ENCODE results near the gene ZSCAN21. TPM values are rescaled to one million over a fixed set of nuclear protein-coding genes. Genes with fewer than 3 reads are reported as not detected.
A peak's percentile ranks its signal among the peaks of the same experiment; 100 is the strongest.
"Not testable (repeated sequence)": the region's sequence is repeated elsewhere in the genome, so short reads cannot be mapped to it uniquely, and the experiment has no call there.

The ZSCAN21 gene
- total RNA-seq, 1 donor from 2014 or later, result 17.0 TPM

- Mint-ChIP-seq H3K9me3 (no peaks in the 10 kb centered on the region), H3K27me3 (ENCODE audit: low read depth) (peaks cover 9% of the 10 kb centered on the region), H3K4me1 (peaks cover 13% of the 10 kb centered on the region), H3K36me3 (no peaks in the 10 kb centered on the region), H3K4me3 (no peak overlapping the region), H3K27ac (no peak overlapping the region)
- TF ChIP-seq CTCF (IDR thresholded peaks at IDR 0.05; ENCODE audit: unreplicated experiment), result no peak
- DNase-seq (ENCODE audit: low spot score in 2 of 2, unreplicated experiment in 2 of 2), result no peak
These were observed 38.7 kb upstream of the ZSCAN21 start for GRCh38 chr7:100010901-100011300.

GRCh38 chr7:100011516-100011915, 38.1 kb upstream of the ZSCAN21 start:
- TF ChIP-seq CTCF (IDR thresholded peaks at IDR 0.05; ENCODE audit: unreplicated experiment), result no peak
- DNase-seq (ENCODE audit: low spot score in 2 of 2, unreplicated experiment in 2 of 2), result no peak
- peaks cover 9% of the 10 kb centered on the region for H3K27me3 Mint-ChIP-seq (ENCODE audit: low read depth)
- H3K4me3 Mint-ChIP-seq, result no peak overlapping the region
- no peaks in the 10 kb centered on the region for H3K36me3 Mint-ChIP-seq
- peaks cover 18% of the 10 kb centered on the region for H3K4me1 Mint-ChIP-seq
- H3K27ac Mint-ChIP-seq, result no peak overlapping the region
- no peaks in the 10 kb centered on the region for H3K9me3 Mint-ChIP-seq

GRCh38 chr7:100012385-100013327, 36.9 kb upstream of the ZSCAN21 start:
- not testable (repeated sequence) for H3K27ac Mint-ChIP-seq; H3K4me3 Mint-ChIP-seq; H3K9me3 Mint-ChIP-seq; H3K36me3 Mint-ChIP-seq; DNase-seq (ENCODE audit: low spot score in 2 of 2, unreplicated experiment in 2 of 2); H3K27me3 Mint-ChIP-seq (ENCODE audit: low read depth)
- peaks cover 28% of the 10 kb centered on the region for H3K4me1 Mint-ChIP-seq

GRCh38 chr7:100013328-100013676, 36.3 kb upstream of the ZSCAN21 start:
- DNase-seq (ENCODE audit: low spot score in 2 of 2, unreplicated experiment in 2 of 2), result no peak
- no peak overlapping the region for H3K4me3 Mint-ChIP-seq
- TF ChIP-seq CTCF (IDR thresholded peaks at IDR 0.05; ENCODE audit: unreplicated experiment), result no peak
- peaks cover 3% of the 10 kb centered on the region for H3K36me3 Mint-ChIP-seq
- no peaks in the 10 kb centered on the region for H3K9me3 Mint-ChIP-seq
- H3K27ac Mint-ChIP-seq, result no peak overlapping the region
- H3K27me3 Mint-ChIP-seq (ENCODE audit: low read depth), result peaks cover 9% of the 10 kb centered on the region
- peaks cover 28% of the 10 kb centered on the region for H3K4me1 Mint-ChIP-seq

- Mint-ChIP-seq H3K4me3 (peak within 1 kb of the TSS; percentile 91), H3K9me3 (no peaks in the 10 kb centered on the region), H3K27me3 (ENCODE audit: low read depth) (peaks cover 9% of the 10 kb centered on the region), H3K27ac (peak within 1 kb of the TSS; percentile 93), H3K36me3 (peaks cover 3% of the 10 kb centered on the region), H3K4me1 (peaks cover 28% of the 10 kb centered on the region)
- no peak for TF ChIP-seq CTCF (IDR thresholded peaks at IDR 0.05; ENCODE audit: unreplicated experiment)
- peak; percentile 71 to 81 for DNase-seq (ENCODE audit: low spot score in 2 of 2, unreplicated experiment in 2 of 2)
These were observed 34.1 kb upstream of the ZSCAN21 start, which contains the start of gene ZKSCAN1 for GRCh38 chr7:100015232-100016214. Gene ZKSCAN1, plus strand, starts transcription at chr7:100015596. Its CDS starts 7,911 bp downstream, at chr7:100023507.

All from mesothelial cell of epicardium (in vitro differentiated cells).